Transverse colon (tissue), 4 donors: Measurements from ENCODE around the gene DEAF1. TPM values are rescaled to one million over a fixed set of nuclear protein-coding genes. Genes with fewer than 3 reads are reported as not detected.

Experiments used
- DNase-seq: peaks from one replicate; pipeline ENCODE4 v3.0.0-alpha.2; 2019
- H3K27ac ChIP-seq, 4 donors: fragments of 200-600 bp; sonication (generic); 2 replicates each; pipeline ENCODE4 v1.5.1; 2016 to 2018; ENCODE audit warnings: inconsistent platforms in 4 of 4
- H3K27me3 ChIP-seq: fragments of 200-600 bp; sonication (generic); 2 replicates; pipeline ENCODE4 v1.5.1; 2017; ENCODE audit warnings: inconsistent platforms
- H3K36me3 ChIP-seq, 4 donors: fragments of 200-600 bp; sonication (generic); 2 replicates each; pipeline ENCODE4 v1.5.1; 2017 to 2019; ENCODE audit warnings: inconsistent platforms in 4 of 4
- H3K4me1 ChIP-seq, 4 donors: fragments of 200-600 bp; sonication (generic); 2 replicates each; pipeline ENCODE4 v1.5.1; 2017 to 2020; ENCODE audit warnings: inconsistent platforms in 4 of 4
- H3K4me3 ChIP-seq, 4 donors: fragments of 200-600 bp; sonication (generic); 1 replicate in 1 of 4; 2 replicates in 3 of 4; pipeline versions ENCODE4 v1.5.1 to v1.6.1; 2017 to 2019; ENCODE audit warnings: inconsistent platforms in 4 of 4
- H3K9me3 ChIP-seq, 2 donors: fragments of 200-600 bp; sonication (generic); 2 replicates each; pipeline ENCODE4 v1.5.1; 2017 to 2019; ENCODE audit warnings: inconsistent platforms in 2 of 2
- EP300 ChIP-seq: sonication (generic); formaldehyde crosslinking; IDR thresholded peaks from one replicate; pipeline ENCODE4 v1.6.1; 2017; ENCODE audit warnings: antibody characterized with exemption, low read depth
- POLR2A ChIP-seq: fragments of 450-650 bp; IDR thresholded peaks from one replicate; pipeline ENCODE4 v1.6.1; 2016; ENCODE audit warnings: antibody characterized with exemption, mild to moderate bottlenecking, moderate library complexity
- POLR2AphosphoS5 ChIP-seq, 3 donors: sonication (generic); formaldehyde crosslinking; IDR thresholded peaks; one replicate each; pipeline ENCODE4 v1.6.1; 2016; ENCODE audit warnings: antibody characterized with exemption in 3 of 3
- WGBS, 2 donors: methylation state at CpG; one replicate each; pipeline ENCODE4 v1.1.5; 2018; ENCODE audit warnings: low coverage in 1 of 2; 5-methylcytosine and 5-hydroxymethylcytosine counted together
- in situ Hi-C, 4 donors: fragments of 200-750 bp; cut with MboI; loops; one replicate each; pipeline versions ENCODE4 v1.15.0 to v1.15.1; 2017; ENCODE audit warnings: low sequenced_read_pairs in 3 of 4, low pct_ligation_motif_present in 1 of 4, low pct_unique_long_range_greater_than_20kb in 1 of 4
- intact Hi-C: fragments of 100-400 bp; cut with DNase I; formaldehyde crosslinking; loops from one replicate; pipeline ENCODE4 v1.15.1; 2023; ENCODE audit warnings: low total_unique reads
- total RNA-seq, 4 donors: library from RNA; depleted of rRNA; stranded (reverse); fragments of >200 nt; gene quantifications; one replicate each; pipeline ENCODE4 v1.1.0, GENCODE V29; 2016
- TF ChIP-seq, protein P1 (sequence below), 5 experiments: fragments of 200-600 bp in 3 of 5; fragments of 450-650 bp in 2 of 5; sonication (generic) in 3 of 5; IDR thresholded peaks; 1 replicate in 2 of 5; 2 replicates in 3 of 5; pipeline ENCODE4 v1.5.1; 2016 to 2017; ENCODE audit warnings: antibody characterized with exemption in 5 of 5, inconsistent platforms in 3 of 5, mild to moderate bottlenecking in 2 of 5, moderate library complexity in 1 of 5

The DEAF1 gene
- total RNA-seq, 4 donors from 2014 or later: 24.4 to 84.5 (median 34.0) TPM

DNA sequence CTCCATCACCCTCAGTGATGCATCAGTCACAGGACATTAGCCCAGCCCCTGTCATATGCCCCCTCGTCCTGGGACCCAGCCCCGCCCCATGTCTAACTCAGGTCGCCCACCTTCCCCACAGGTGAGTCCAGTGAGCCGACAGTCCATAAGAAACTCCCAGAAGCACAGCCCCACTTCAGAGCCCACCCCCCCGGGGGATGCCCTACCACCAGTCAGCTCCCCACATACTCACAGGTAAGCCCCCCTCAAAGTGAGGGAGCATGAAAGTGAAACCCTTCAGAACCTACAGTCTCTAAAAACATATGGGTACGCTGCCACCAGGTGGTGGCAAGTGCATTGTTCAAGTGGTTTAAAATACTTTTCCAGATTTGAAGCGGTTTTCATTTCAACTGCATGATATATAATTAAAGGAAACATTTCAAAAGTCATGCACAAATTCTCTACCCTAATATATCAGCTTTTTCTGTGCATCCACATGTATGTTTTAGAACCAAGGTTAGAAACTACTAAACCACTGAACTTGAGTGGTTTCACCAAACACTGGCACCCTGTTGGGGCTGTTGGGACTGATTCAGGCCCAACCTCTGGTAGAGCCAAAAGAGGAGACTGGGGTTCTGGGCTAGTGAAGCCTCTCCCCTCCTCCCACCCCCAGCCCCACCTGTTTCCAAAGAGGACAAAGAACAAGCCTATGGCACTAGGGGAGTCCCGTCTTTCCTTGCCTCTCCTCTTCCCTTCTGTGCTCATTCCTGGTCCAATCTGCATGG, 28.3 kb upstream of the DEAF1 start:
- H3K4me3 ChIP-seq: no peak overlapping the region
- TF ChIP-seq POLR2AphosphoS5 (IDR thresholded peaks at IDR 0.05): no peak
- TF ChIP-seq, protein P1, sequence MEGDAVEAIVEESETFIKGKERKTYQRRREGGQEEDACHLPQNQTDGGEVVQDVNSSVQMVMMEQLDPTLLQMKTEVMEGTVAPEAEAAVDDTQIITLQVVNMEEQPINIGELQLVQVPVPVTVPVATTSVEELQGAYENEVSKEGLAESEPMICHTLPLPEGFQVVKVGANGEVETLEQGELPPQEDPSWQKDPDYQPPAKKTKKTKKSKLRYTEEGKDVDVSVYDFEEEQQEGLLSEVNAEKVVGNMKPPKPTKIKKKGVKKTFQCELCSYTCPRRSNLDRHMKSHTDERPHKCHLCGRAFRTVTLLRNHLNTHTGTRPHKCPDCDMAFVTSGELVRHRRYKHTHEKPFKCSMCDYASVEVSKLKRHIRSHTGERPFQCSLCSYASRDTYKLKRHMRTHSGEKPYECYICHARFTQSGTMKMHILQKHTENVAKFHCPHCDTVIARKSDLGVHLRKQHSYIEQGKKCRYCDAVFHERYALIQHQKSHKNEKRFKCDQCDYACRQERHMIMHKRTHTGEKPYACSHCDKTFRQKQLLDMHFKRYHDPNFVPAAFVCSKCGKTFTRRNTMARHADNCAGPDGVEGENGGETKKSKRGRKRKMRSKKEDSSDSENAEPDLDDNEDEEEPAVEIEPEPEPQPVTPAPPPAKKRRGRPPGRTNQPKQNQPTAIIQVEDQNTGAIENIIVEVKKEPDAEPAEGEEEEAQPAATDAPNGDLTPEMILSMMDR (IDR thresholded peaks at IDR 0.05): peak; percentile 50 to 86 (median 74)
- intact Hi-C loops (loop anchor here (5.0 kb wide), 1 partner anchor 166 kb away; no protein-coding TSS in a partner anchor), in situ Hi-C loops (loop anchor here in 1 of 4 donors (10.0 kb wide), 1 partner anchor 59 kb away; no protein-coding TSS in a partner anchor)
- no peak overlapping the region for H3K27ac ChIP-seq
- no peaks in the 10 kb centered on the region for H3K36me3 ChIP-seq
- H3K4me1 ChIP-seq: peaks cover 14 to 55% (median 45%) of the 10 kb centered on the region in 4 donors
- WGBS, 2 donors: 31 to 40% methylated on average over 2 to 5 of the region's 8 CpGs
- DNase-seq: peak; percentile 57
- H3K9me3 ChIP-seq: no peaks in the 10 kb centered on the region
- H3K27me3 ChIP-seq: peaks cover 52% of the 10 kb centered on the region

DNA sequence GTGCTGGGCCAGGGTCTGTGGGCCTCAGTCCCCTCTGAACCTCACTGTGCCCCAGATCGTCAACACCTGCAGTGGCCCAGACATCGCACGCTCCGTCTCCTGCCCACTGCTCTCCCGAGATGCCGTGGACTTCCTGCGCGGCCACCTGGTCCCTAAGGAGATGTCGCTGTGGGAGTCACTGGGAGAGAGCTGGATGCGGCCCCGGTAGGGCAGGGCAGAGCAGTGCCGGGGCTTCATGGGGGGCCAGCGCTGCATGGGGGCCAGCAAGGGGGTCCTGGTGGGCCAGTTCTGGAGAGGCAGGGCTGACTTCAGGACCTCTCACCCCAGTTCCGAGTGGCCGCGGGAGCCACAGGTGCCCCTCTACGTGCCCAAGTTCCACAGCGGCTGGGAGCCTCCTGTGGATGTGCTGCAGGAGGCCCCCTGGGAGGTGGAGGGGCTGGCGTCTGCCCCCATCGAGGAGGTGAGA, 27.4 kb upstream of the DEAF1 start:
- 73% methylated on average over 20 of the region's 20 CpGs; no CpG with 5 or more reads in 1 of the 2 donors for WGBS, 2 donors
- peaks cover 14 to 45% (median 38%) of the 10 kb centered on the region in 4 donors for H3K4me1 ChIP-seq
- peaks cover 51% of the 10 kb centered on the region for H3K27me3 ChIP-seq
- no peaks in the 10 kb centered on the region for H3K9me3 ChIP-seq
- no peaks in the 10 kb centered on the region for H3K36me3 ChIP-seq
- intact Hi-C loops: loop anchor here (5.0 kb wide), 1 partner anchor 165 kb away; no protein-coding TSS in a partner anchor
- H3K4me3 ChIP-seq: no peak overlapping the region
- no peak for DNase-seq
- in situ Hi-C loops: loop anchor here in 1 of 4 donors (10.0 kb wide), 1 partner anchor 58 kb away; no protein-coding TSS in a partner anchor
- H3K27ac ChIP-seq: no peak overlapping the region
- no peak for TF ChIP-seq EP300
- no peak for TF ChIP-seq POLR2AphosphoS5 (IDR thresholded peaks at IDR 0.05)
- TF ChIP-seq, protein P1 (IDR thresholded peaks at IDR 0.05): no peak
- TF ChIP-seq POLR2A: no peak

DNA sequence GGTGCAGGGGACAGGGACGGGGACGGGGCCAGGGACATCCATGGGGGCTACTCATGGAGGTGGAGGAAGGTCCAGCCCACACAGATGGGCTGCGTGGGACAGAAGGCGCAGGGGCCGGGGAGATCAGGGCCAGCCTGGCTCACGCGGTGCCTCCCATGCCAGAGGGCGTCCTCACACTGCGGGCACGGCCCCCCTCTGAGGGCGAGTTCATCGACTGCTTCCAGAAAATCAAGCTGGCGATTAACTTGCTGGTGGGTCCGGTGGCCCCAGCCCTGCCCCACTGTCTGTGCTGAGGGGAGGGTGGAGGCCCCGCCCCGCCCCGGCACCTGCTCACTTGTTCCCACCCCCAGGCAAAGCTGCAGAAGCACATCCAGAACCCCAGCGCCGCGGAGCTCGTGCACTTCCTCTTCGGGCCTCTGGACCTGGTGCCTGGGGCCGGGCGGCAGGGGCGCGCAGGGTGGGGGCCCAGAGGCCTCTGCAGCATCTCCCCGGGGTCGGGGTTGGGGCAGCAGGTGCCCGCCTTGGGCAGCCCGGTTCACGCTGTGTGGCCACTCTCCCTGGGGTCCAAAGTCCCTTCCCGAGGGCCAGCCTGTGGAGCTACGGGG, 26.8 kb upstream of the DEAF1 start:
- Histone ChIP-seq H3K4me1 (peaks cover 14 to 41% (median 36%) of the 10 kb centered on the region in 4 donors), H3K36me3 (no peaks in the 10 kb centered on the region), H3K4me3 (no peak overlapping the region), H3K27ac (no peak overlapping the region), H3K27me3 (peaks cover 51% of the 10 kb centered on the region), H3K9me3 (no peaks in the 10 kb centered on the region)
- 33% methylated on average over 16 of the region's 33 CpGs; no CpG with 5 or more reads in 1 of the 2 donors for WGBS, 2 donors
- in situ Hi-C loops: loop anchor here in 1 of 4 donors (10.0 kb wide), 1 partner anchor 57 kb away; no protein-coding TSS in a partner anchor
- DNase-seq: peak; percentile 61
- TF ChIP-seq POLR2AphosphoS5 (IDR thresholded peaks at IDR 0.05): no peak
- TF ChIP-seq, protein P1 (IDR thresholded peaks at IDR 0.05): peak in 1 of 5 experiments; percentile 9
- intact Hi-C loops: loop anchor here (5.0 kb wide), 1 partner anchor 165 kb away; no protein-coding TSS in a partner anchor

DNA sequence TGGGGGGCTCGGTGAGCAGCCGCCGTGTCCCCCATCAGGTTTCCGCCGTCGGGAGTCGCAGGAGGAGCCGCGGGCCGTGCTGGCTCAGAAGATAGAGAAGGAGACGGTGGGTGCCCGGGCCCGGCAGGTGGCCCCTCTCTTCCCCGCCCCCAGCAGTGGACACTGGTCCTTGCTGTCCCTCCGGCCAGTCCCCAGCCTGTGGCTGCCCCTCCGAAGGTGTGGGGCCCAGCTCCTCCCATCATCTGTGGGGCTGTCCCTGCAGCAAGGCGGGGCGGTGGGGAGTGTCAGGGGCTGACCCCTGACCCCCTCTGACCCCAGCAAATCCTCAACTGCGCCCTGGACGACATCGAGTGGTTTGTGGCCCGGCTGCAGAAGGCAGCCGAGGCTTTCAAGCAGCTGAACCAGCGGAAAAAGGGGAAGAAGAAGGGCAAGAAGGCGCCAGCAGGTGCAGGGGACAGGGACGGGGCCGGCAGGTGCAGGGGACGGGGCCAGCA, 26.3 kb upstream of the DEAF1 start:
- TF ChIP-seq POLR2A (no peak), POLR2AphosphoS5 (IDR thresholded peaks at IDR 0.05) (no peak), EP300 (no peak)
- TF ChIP-seq, protein P1 (IDR thresholded peaks at IDR 0.05): no peak
- Histone ChIP-seq H3K36me3 (no peaks in the 10 kb centered on the region), H3K4me3 (peak overlapping the region in 2 of 4 donors; percentile 11 to 23), H3K4me1 (peaks cover 10 to 36% (median 31%) of the 10 kb centered on the region in 4 donors), H3K9me3 (no peaks in the 10 kb centered on the region), H3K27ac (peak overlapping the region in 2 of 4 donors; percentile 61 to 71), H3K27me3 (peaks cover 47% of the 10 kb centered on the region)
- WGBS, 2 donors: 52% methylated on average over 26 of the region's 28 CpGs; no CpG with 5 or more reads in 1 of the 2 donors
- intact Hi-C loops: loop anchor here (5.0 kb wide), 1 partner anchor 164 kb away; no protein-coding TSS in a partner anchor
- DNase-seq: no peak
- in situ Hi-C loops: loop anchor here in 1 of 4 donors (10.0 kb wide), 1 partner anchor 56 kb away; no protein-coding TSS in a partner anchor
